Nephron progenitor cell (in vitro differentiated cells): ENCODE results near the gene SPATS2.
"Not testable (repeated sequence)": the region's sequence is repeated elsewhere in the genome, so short reads cannot be mapped to it uniquely, and the experiment has no call there.

Experiments
- DNase-seq: peaks from one replicate; pipeline ENCODE4 v3.0.0; 2021
- H3K27ac Mint-ChIP-seq: 2 replicates; pipeline ENCODE4 v1.8.0; 2021; ENCODE audit warnings: mild to moderate bottlenecking, moderate library complexity, mixed read lengths
- H3K27me3 Mint-ChIP-seq: 2 replicates; pipeline ENCODE4 v1.8.0; 2021; ENCODE audit warnings: mild to moderate bottlenecking, low read depth, mixed read lengths; ENCODE audit not compliant: poor library complexity
- H3K36me3 Mint-ChIP-seq: 2 replicates; pipeline ENCODE4 v1.8.0; 2021; ENCODE audit warnings: low read depth, mixed read lengths
- H3K4me1 Mint-ChIP-seq: 2 replicates; pipeline ENCODE4 v1.8.0; 2021; ENCODE audit warnings: mixed read lengths
- H3K4me3 Mint-ChIP-seq: 2 replicates; pipeline ENCODE4 v1.8.0; 2021; ENCODE audit warnings: mild to moderate bottlenecking, moderate library complexity, mixed read lengths
- H3K9me3 Mint-ChIP-seq: 2 replicates; pipeline ENCODE4 v1.8.0; 2021; ENCODE audit warnings: mild to moderate bottlenecking, moderate library complexity, mixed read lengths
- CTCF ChIP-seq: fragments of 200-600 bp; sonication (generic); IDR thresholded peaks from 2 replicates; pipeline ENCODE4 v1.5.0; 2021; ENCODE audit warnings: antibody characterized with exemption

Gene SPATS2

GRCh38 chr12:49428793-49429192, 61.5 kb downstream of the SPATS2 start:
- H3K27ac Mint-ChIP-seq = no peak overlapping the region
- no peak for TF ChIP-seq CTCF
- no peak for DNase-seq

GRCh38 chr12:49432616-49433015, 65.4 kb downstream of the SPATS2 start:
- no peak for DNase-seq
- no peaks in the 10 kb centered on the region for H3K27me3 Mint-ChIP-seq
- no peak overlapping the region for H3K4me3 Mint-ChIP-seq
- H3K4me1 Mint-ChIP-seq = peaks cover 9% of the 10 kb centered on the region
- no peak for TF ChIP-seq CTCF
- H3K9me3 Mint-ChIP-seq = peaks cover 23% of the 10 kb centered on the region
- no peak overlapping the region for H3K27ac Mint-ChIP-seq
- peaks cover 21% of the 10 kb centered on the region for H3K36me3 Mint-ChIP-seq

More at GRCh38 chr12:49428793-49429192, 61.5 kb downstream of the SPATS2 start:
- Mint-ChIP-seq H3K9me3 (peaks cover 28% of the 10 kb centered on the region), H3K4me3 (no peak overlapping the region), H3K36me3 (peaks cover 45% of the 10 kb centered on the region), H3K27me3 (no peaks in the 10 kb centered on the region), H3K4me1 (peaks cover 9% of the 10 kb centered on the region)

GRCh38 chr12:49436799-49437198, 69.5 kb downstream of the SPATS2 start:
- not testable (repeated sequence) for H3K27ac Mint-ChIP-seq, H3K27me3 Mint-ChIP-seq, DNase-seq, H3K4me3 Mint-ChIP-seq, H3K4me1 Mint-ChIP-seq
- peaks cover 32% of the 10 kb centered on the region for H3K36me3 Mint-ChIP-seq
- peaks cover 34% of the 10 kb centered on the region for H3K9me3 Mint-ChIP-seq

GRCh38 chr12:49439042-49439441, 71.8 kb downstream of the SPATS2 start:
- no peak for TF ChIP-seq CTCF
- H3K36me3 Mint-ChIP-seq = peaks cover 28% of the 10 kb centered on the region
- no peaks in the 10 kb centered on the region for H3K27me3 Mint-ChIP-seq
- DNase-seq = no peak
- H3K4me3 Mint-ChIP-seq = no peak overlapping the region
- H3K27ac Mint-ChIP-seq = peak overlapping the region; percentile 47
- H3K9me3 Mint-ChIP-seq = peaks cover 22% of the 10 kb centered on the region
- H3K4me1 Mint-ChIP-seq = no peaks in the 10 kb centered on the region

- no peak overlapping the region for H3K4me3 Mint-ChIP-seq
- H3K27ac Mint-ChIP-seq = no peak overlapping the region
- peaks cover 26% of the 10 kb centered on the region for H3K36me3 Mint-ChIP-seq
- no peaks in the 10 kb centered on the region for H3K4me1 Mint-ChIP-seq
- no peak for TF ChIP-seq CTCF
- H3K27me3 Mint-ChIP-seq = no peaks in the 10 kb centered on the region
- no peak for DNase-seq
- H3K9me3 Mint-ChIP-seq = peaks cover 16% of the 10 kb centered on the region
Observed at GRCh38 chr12:49440035-49440434, 72.8 kb downstream of the SPATS2 start.

- peak overlapping the region; percentile 13 for H3K27ac Mint-ChIP-seq
- no peaks in the 10 kb centered on the region for H3K27me3 Mint-ChIP-seq
- TF ChIP-seq CTCF = no peak
- H3K9me3 Mint-ChIP-seq = peaks cover 33% of the 10 kb centered on the region
- no peaks in the 10 kb centered on the region for H3K4me1 Mint-ChIP-seq
- peaks cover 51% of the 10 kb centered on the region for H3K36me3 Mint-ChIP-seq
- no peak for DNase-seq
- H3K4me3 Mint-ChIP-seq = no peak overlapping the region
Observed at GRCh38 chr12:49442915-49443314, 75.7 kb downstream of the SPATS2 start.
